A549 (cell line): ENCODE data around the gene SLC36A3. TPM values are rescaled to one million over a fixed set of nuclear protein-coding genes. Genes with fewer than 3 reads are reported as not detected.

Source experiments
- ATAC-seq, 2 experiments: fragments of 200-7000 bp in 1 of 2; fragments of >200 bp in 1 of 2; cut with Nextera tagmentation in 1 of 2; cut with Tn5 transposase in 1 of 2; 3 replicates each; pipeline versions ENCODE4 v1.8.0 to v1.9.1; 2018 to 2020; ENCODE audit warnings: mild to moderate bottlenecking in 1 of 2, moderate library complexity in 1 of 2
- CTCF ChIA-PET: fragments of 300-600 bp; sonication (Branson Sonifier 250); formaldehyde crosslinking; extraction: SDS; loops from one replicate; lab custom pipeline; 2021; ENCODE audit warnings: antibody characterized with exemption, inconsistent platforms; lab: Yijun Ruan, JAX
- POLR2A ChIA-PET: fragments of 350-600 bp; formaldehyde crosslinking; extraction: SDS; loops from one replicate; lab custom pipeline; 2021; ENCODE audit warnings: antibody characterized with exemption, inconsistent platforms; lab: Yijun Ruan, JAX
- DNase-seq, 2 experiments: peaks; one replicate each; pipeline versions ENCODE4 v3.0.0 to v3.0.0-alpha.2; 2011 to 2016; ENCODE audit warnings: low read depth in 1 of 2, low spot score in 1 of 2
- FAIRE-seq: peaks from 2 replicates; lab custom pipeline; 2011; peaks lifted over from hg19 to GRCh38; lab: Jason Lieb, UNC
- H3K27ac ChIP-seq, 2 experiments: fragments of >200 bp; sonication (Bioruptor Twin); formaldehyde crosslinking; 3 replicates each; pipeline ENCODE4 v1.5.1; 2016 to 2017
- H3K4me1 ChIP-seq: fragments of >200 bp; sonication (Bioruptor Twin); formaldehyde crosslinking; 3 replicates; pipeline ENCODE4 v1.6.1; 2016
- H3K4me2 ChIP-seq: fragments of >200 bp; sonication (Bioruptor Twin); formaldehyde crosslinking; 3 replicates; pipeline ENCODE4 v1.6.1; 2016
- H3K4me3 ChIP-seq: fragments of >200 bp; sonication (Bioruptor Twin); formaldehyde crosslinking; 3 replicates; pipeline ENCODE4 v1.5.1; 2016
- H3K9me3 ChIP-seq: fragments of >200 bp; sonication (Bioruptor Twin); formaldehyde crosslinking; 3 replicates; pipeline ENCODE4 v1.6.1; 2016
- CBX2 ChIP-seq: fragments of 200-600 bp; sonication (generic); IDR thresholded peaks from 2 replicates; pipeline ENCODE4 v1.6.1; 2016; ENCODE audit warnings: low read depth, mild to moderate bottlenecking, borderline replicate concordance
- CEBPB ChIP-seq, 2 experiments: fragments of >200 bp in 1 of 2; sonication (Bioruptor Twin) in 1 of 2; formaldehyde crosslinking in 1 of 2; IDR thresholded peaks; 2 replicates each; pipeline ENCODE4 v1.6.1; 2012 to 2016
- CHD2 ChIP-seq: fragments of 150-350 bp; IDR thresholded peaks from 2 replicates; pipeline ENCODE4 v1.6.1; 2014; ENCODE audit warnings: low read length; ENCODE audit not compliant: partially characterized antibody
- CHD4 ChIP-seq: fragments of 200-600 bp; sonication (generic); IDR thresholded peaks from 2 replicates; pipeline ENCODE4 v1.6.1; 2016; ENCODE audit warnings: antibody characterized with exemption, mild to moderate bottlenecking, borderline replicate concordance
- EHF ChIP-seq: fragments of 250-450 bp; sonication (Bioruptor Pico); IDR thresholded peaks from 2 replicates; pipeline ENCODE4 v1.5.0; 2020; ENCODE audit warnings: mild to moderate bottlenecking
- FOXS1 ChIP-seq: fragments of 250-450 bp; sonication (Bioruptor Pico); IDR thresholded peaks from 2 replicates; pipeline ENCODE4 v1.5.0; 2020; ENCODE audit warnings: mild to moderate bottlenecking, moderate library complexity
- HDAC2 ChIP-seq: fragments of 200-600 bp; sonication (generic); IDR thresholded peaks from 2 replicates; pipeline ENCODE4 v1.6.1; 2016
- HOXB13 ChIP-seq: fragments of 250-450 bp; sonication (Bioruptor Pico); IDR thresholded peaks from 2 replicates; pipeline ENCODE4 v1.5.0; 2020; ENCODE audit warnings: low read depth, mild to moderate bottlenecking, moderate library complexity
- MAX ChIP-seq: IDR thresholded peaks from 2 replicates; pipeline ENCODE4 v1.6.1; 2012
- MAZ ChIP-seq: fragments of 150-350 bp; IDR thresholded peaks from 2 replicates; pipeline ENCODE4 v1.6.1; 2014; ENCODE audit warnings: antibody characterized with exemption, low read depth, low read length, borderline replicate concordance
- NFE2L2 ChIP-seq: fragments of 150-350 bp; conservative IDR thresholded peaks from 2 replicates; pipeline ENCODE4 v1.6.1; 2014; ENCODE audit warnings: low read length
- PHF8 ChIP-seq: fragments of 200-600 bp; sonication (generic); IDR thresholded peaks from 2 replicates; pipeline ENCODE4 v1.6.1; 2016; ENCODE audit warnings: low read depth, mild to moderate bottlenecking, antibody characterized with exemption, moderate library complexity, borderline replicate concordance
- RAD21 ChIP-seq, 2 experiments: fragments of >200 bp in 1 of 2; sonication (Bioruptor Twin) in 1 of 2; formaldehyde crosslinking in 1 of 2; IDR thresholded peaks in 1 of 2; conservative IDR thresholded peaks in 1 of 2; 2 replicates in 1 of 2; 3 replicates in 1 of 2; pipeline ENCODE4 v1.6.1; 2012 to 2018; ENCODE audit warnings: inconsistent platforms in 1 of 2
- RNF2 ChIP-seq: fragments of 200-600 bp; sonication (generic); IDR thresholded peaks from 2 replicates; pipeline ENCODE4 v1.6.1; 2016; ENCODE audit warnings: low read depth, mild to moderate bottlenecking, antibody characterized with exemption, moderate library complexity, borderline replicate concordance
- ZNF302 ChIP-seq: fragments of 250-450 bp; sonication (Bioruptor Pico); IDR thresholded peaks from 2 replicates; pipeline ENCODE4 v1.9.0; 2021; ENCODE audit warnings: inconsistent platforms, mild to moderate bottlenecking, moderate library complexity
- WGBS: methylation state at CpG from one replicate; pipeline ENCODE4 v1.1.6; 2017; ENCODE audit errors: missing lambda C conversion rate; 5-methylcytosine and 5-hydroxymethylcytosine counted together
- polyA plus RNA-seq, 4 experiments: library from polyadenylated mRNA; depleted of rRNA in 3 of 4; stranded (reverse); fragments of >200 nt; fragmentation: RNase III in 1 of 4; extraction: RNeasy Plus Mini Kit Qiagen cat#74134 plus additional on column Dnase treatment in 1 of 4; gene quantifications; 2 replicates in 3 of 4; 3 replicates in 1 of 4; pipeline ENCODE4 v1.2.3, GENCODE V29; 2011 to 2017

The SLC36A3 gene
- polyA plus RNA-seq, 2 of the 4 experiments (the other 2 are of a cell fraction): not detected

- no peaks in the 10 kb centered on the region for H3K4me1 ChIP-seq
- H3K9me3 ChIP-seq: no peaks in the 10 kb centered on the region
- no peak overlapping the region for H3K4me2 ChIP-seq
- FAIRE-seq: no peak
- H3K4me3 ChIP-seq: no peak overlapping the region
- POLR2A ChIA-PET: no interaction called here
- no peak overlapping the region for H3K27ac ChIP-seq
- no peak for TF ChIP-seq RNF2
- TF ChIP-seq ZNF302 (CRISPR knock-in tag): no peak
- TF ChIP-seq RAD21 (conservative IDR thresholded peaks at IDR 0.05 in 1 of 2, IDR thresholded peaks at IDR 0.05 in 1 of 2): 0 out of 5 replicates have a peak, but pooled peaks of 1 of the 2 experiments have one; percentile 16
- no peak for TF ChIP-seq HDAC2
- TF ChIP-seq, all 56 proteins: peak for 1
- CTCF ChIA-PET: interaction anchor here (1.0 kb wide), 1 partner anchor 31 kb away, joined by 3 read pairs; the partner anchor contains the start of gene GM2A
- 20% methylated on average over 8 of the region's 8 CpGs for WGBS
- DNase-seq: peak in 1 of 2 experiments; percentile 33
- peak in 1 of 2 experiments; percentile 60; a peak in 2 of 6 replicates for ATAC-seq
Measured at GRCh38 chr5:151284392-151284967, 19.1 kb downstream of the SLC36A3 start.

GRCh38 chr5:151283120-151283825, 20.3 kb downstream of the SLC36A3 start:
- no peaks in the 10 kb centered on the region for H3K4me1 ChIP-seq
- ChIA-PET CTCF (interaction anchor here (1.0 kb wide), 1 partner anchor 30 kb away, joined by 3 read pairs; the partner anchor contains the start of gene GM2A), POLR2A (no interaction called here)
- FAIRE-seq (no peak), ATAC-seq (no peak), DNase-seq (no peak)
- H3K9me3 ChIP-seq: no peaks in the 10 kb centered on the region
- WGBS: 16% methylated on average over 4 of the region's 4 CpGs
- no peak overlapping the region for H3K27ac ChIP-seq
- H3K4me3 ChIP-seq: no peak overlapping the region
- TF ChIP-seq CBX2: no peak
- no peak for TF ChIP-seq MAZ
- no peak for TF ChIP-seq HDAC2
- TF ChIP-seq MAX: no peak
- no peak overlapping the region for H3K4me2 ChIP-seq

- TF ChIP-seq HOXB13 (CRISPR knock-in tag) (no peak), NFE2L2 (no peak), CHD2 (no peak), EHF (no peak)
- H3K27ac ChIP-seq: no peak overlapping the region
- no peaks in the 10 kb centered on the region for H3K9me3 ChIP-seq
- no peak overlapping the region for H3K4me2 ChIP-seq
- DNase-seq (no peak), ATAC-seq (no peak), FAIRE-seq (no peak)
- CTCF ChIA-PET: interaction anchor here (1.3 kb wide), 2 partner anchors 279 to 371 kb away, joined by 3 read pairs; no protein-coding TSS in a partner anchor
- POLR2A ChIA-PET: interaction anchor here (1.2 kb wide), 1 partner anchor 29 kb away, joined by 3 read pairs; the partner anchor contains the start of gene GM2A
- no peak overlapping the region for H3K4me3 ChIP-seq
- 61% methylated on average over 13 of the region's 13 CpGs for WGBS
- no peaks in the 10 kb centered on the region for H3K4me1 ChIP-seq
Measured at GRCh38 chr5:151281001-151281639, 22.4 kb downstream of the SLC36A3 start.

- ChIA-PET CTCF (no interaction called here), POLR2A (interaction anchor here (1.2 kb wide), 1 partner anchor 28 kb away, joined by 3 read pairs; the partner anchor contains the start of gene GM2A)
- ATAC-seq: no peak
- H3K4me2 ChIP-seq: no peak overlapping the region
- FAIRE-seq: no peak
- H3K4me3 ChIP-seq: no peak overlapping the region
- TF ChIP-seq PHF8: no peak
- no peak for TF ChIP-seq CHD4
- TF ChIP-seq CEBPB (IDR thresholded peaks at IDR 0.05): no peak
- TF ChIP-seq CBX2: no peak
- no peak for TF ChIP-seq FOXS1 (CRISPR knock-in tag)
- TF ChIP-seq, all 56 proteins: peak for 0
- Histone ChIP-seq H3K27ac (no peak overlapping the region), H3K9me3 (no peaks in the 10 kb centered on the region), H3K4me1 (no peaks in the 10 kb centered on the region)
- no peak for DNase-seq
- 24% methylated on average over 2 of the region's 2 CpGs for WGBS
Measured at GRCh38 chr5:151280443-151280842, 23.1 kb downstream of the SLC36A3 start.
